HL-60 (cell line): Measurements from ENCODE around the gene LAMTOR2.

Experiments used
- DNase-seq, 2 experiments: peaks; one replicate each; pipeline ENCODE4 v3.0.0-alpha.2; 2010 to 2020; ENCODE audit warnings: low read depth in 1 of 2, low spot score in 1 of 2
- H3K27ac ChIP-seq: fragments of 250-450 bp; sonication (Bioruptor Pico); replicated peaks from 2 replicates; pipeline ENCODE4 v1.5.1; 2020; ENCODE audit warnings: mild to moderate bottlenecking, moderate library complexity
- H3K27me3 ChIP-seq: fragments of 250-450 bp; sonication (Bioruptor Pico); 2 replicates; pipeline ENCODE4 v1.5.1; 2021; ENCODE audit warnings: mild to moderate bottlenecking, moderate library complexity; ENCODE audit not compliant: insufficient read depth, poor library complexity, severe bottlenecking
- H3K4me3 ChIP-seq: replicated peaks from 2 replicates; pipeline ENCODE4 v1.5.1; 2011; ENCODE audit warnings: mild to moderate bottlenecking, control low read depth, low read length; ENCODE audit not compliant: insufficient read depth
- GABPA ChIP-seq: IDR thresholded peaks from 2 replicates; pipeline ENCODE4 v1.6.1; 2012; ENCODE audit warnings: low read depth
- POLR2AphosphoS5 ChIP-seq: IDR thresholded peaks from 2 replicates; pipeline ENCODE4 v1.6.1; 2012; ENCODE audit warnings: low read depth
- SPI1 ChIP-seq: IDR thresholded peaks from 2 replicates; pipeline ENCODE4 v1.6.1; 2012; ENCODE audit warnings: low read depth, mild to moderate bottlenecking, borderline replicate concordance
- TF ChIP-seq, protein P1 (sequence below): IDR thresholded peaks from one replicate; pipeline ENCODE4 v1.5.1; 2011; ENCODE audit warnings: low read length, control low read depth, inconsistent platforms; ENCODE audit not compliant: insufficient read depth
- TF ChIP-seq, protein P2 (sequence below): IDR thresholded peaks from 2 replicates; pipeline ENCODE4 v1.6.1; 2012; ENCODE audit warnings: low read depth; ENCODE audit not compliant: insufficient replicate concordance

Gene LAMTOR2

DNA sequence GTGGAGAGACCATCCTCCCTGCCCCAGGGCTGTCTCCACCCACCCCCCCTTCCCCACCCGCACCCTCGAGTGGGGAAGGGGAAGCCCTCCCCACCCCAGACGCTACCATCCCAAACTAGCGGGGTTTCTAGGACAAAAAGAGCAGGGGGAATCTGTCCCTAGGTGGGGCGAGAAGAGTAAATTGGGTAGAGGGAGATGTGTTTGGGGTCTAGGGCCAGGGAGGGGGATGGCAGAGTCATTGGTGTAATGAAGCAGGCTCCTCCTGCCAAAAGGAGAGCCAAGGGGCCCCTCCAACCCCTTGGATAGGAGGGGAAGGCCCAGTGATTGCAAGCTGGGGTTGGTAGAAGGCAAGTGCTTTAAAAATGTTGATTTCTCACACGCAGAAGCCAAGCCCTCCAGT, 17.7 kb downstream of the LAMTOR2 start:
- no peak for DNase-seq
- TF ChIP-seq, protein P1, sequence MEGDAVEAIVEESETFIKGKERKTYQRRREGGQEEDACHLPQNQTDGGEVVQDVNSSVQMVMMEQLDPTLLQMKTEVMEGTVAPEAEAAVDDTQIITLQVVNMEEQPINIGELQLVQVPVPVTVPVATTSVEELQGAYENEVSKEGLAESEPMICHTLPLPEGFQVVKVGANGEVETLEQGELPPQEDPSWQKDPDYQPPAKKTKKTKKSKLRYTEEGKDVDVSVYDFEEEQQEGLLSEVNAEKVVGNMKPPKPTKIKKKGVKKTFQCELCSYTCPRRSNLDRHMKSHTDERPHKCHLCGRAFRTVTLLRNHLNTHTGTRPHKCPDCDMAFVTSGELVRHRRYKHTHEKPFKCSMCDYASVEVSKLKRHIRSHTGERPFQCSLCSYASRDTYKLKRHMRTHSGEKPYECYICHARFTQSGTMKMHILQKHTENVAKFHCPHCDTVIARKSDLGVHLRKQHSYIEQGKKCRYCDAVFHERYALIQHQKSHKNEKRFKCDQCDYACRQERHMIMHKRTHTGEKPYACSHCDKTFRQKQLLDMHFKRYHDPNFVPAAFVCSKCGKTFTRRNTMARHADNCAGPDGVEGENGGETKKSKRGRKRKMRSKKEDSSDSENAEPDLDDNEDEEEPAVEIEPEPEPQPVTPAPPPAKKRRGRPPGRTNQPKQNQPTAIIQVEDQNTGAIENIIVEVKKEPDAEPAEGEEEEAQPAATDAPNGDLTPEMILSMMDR: no peak
- TF ChIP-seq POLR2AphosphoS5 (no peak), GABPA (no peak), SPI1 (no peak)
- TF ChIP-seq, protein P2, sequence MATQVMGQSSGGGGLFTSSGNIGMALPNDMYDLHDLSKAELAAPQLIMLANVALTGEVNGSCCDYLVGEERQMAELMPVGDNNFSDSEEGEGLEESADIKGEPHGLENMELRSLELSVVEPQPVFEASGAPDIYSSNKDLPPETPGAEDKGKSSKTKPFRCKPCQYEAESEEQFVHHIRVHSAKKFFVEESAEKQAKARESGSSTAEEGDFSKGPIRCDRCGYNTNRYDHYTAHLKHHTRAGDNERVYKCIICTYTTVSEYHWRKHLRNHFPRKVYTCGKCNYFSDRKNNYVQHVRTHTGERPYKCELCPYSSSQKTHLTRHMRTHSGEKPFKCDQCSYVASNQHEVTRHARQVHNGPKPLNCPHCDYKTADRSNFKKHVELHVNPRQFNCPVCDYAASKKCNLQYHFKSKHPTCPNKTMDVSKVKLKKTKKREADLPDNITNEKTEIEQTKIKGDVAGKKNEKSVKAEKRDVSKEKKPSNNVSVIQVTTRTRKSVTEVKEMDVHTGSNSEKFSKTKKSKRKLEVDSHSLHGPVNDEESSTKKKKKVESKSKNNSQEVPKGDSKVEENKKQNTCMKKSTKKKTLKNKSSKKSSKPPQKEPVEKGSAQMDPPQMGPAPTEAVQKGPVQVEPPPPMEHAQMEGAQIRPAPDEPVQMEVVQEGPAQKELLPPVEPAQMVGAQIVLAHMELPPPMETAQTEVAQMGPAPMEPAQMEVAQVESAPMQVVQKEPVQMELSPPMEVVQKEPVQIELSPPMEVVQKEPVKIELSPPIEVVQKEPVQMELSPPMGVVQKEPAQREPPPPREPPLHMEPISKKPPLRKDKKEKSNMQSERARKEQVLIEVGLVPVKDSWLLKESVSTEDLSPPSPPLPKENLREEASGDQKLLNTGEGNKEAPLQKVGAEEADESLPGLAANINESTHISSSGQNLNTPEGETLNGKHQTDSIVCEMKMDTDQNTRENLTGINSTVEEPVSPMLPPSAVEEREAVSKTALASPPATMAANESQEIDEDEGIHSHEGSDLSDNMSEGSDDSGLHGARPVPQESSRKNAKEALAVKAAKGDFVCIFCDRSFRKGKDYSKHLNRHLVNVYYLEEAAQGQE: no peak
- Histone ChIP-seq H3K4me3 (no peak overlapping the region), H3K27ac (no peak overlapping the region), H3K27me3 (no peaks in the 10 kb centered on the region)

DNA sequence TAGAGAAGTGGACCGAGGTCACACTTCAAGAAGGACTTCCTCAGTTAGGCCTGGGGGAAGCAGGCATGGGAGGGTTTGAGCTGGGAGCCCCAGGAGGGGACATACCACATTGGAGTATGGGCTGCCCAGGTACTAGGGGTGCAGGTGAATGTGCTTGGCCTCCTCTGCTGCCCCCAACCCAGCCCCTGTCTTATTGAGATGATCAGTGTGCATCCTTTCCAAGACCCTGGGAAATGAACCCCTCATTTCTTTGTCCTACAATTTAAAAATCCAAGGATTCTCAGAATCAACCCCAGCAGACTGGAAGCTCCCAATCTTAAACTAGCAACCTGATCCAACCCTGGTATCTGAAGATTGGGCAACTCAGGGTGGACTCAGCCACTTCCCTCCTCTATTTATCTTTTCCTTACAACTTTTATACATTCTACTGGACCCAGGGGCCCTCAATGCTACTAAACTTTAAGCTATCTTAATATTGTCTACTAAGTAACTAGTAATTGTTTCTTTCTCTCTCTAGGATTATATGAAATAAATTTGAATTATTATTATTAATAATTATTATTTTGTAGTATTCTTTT, 18.6 kb downstream of the LAMTOR2 start:
- no peak for DNase-seq
- Histone ChIP-seq H3K27ac (no peak overlapping the region), H3K4me3 (no peak overlapping the region), H3K27me3 (no peaks in the 10 kb centered on the region)
- TF ChIP-seq, protein P1: no peak
- no peak; the same call in 1 of the 2 replicates for TF ChIP-seq SPI1
- no peak for TF ChIP-seq POLR2AphosphoS5
- no peak for TF ChIP-seq GABPA
- TF ChIP-seq, protein P2: no peak

DNA sequence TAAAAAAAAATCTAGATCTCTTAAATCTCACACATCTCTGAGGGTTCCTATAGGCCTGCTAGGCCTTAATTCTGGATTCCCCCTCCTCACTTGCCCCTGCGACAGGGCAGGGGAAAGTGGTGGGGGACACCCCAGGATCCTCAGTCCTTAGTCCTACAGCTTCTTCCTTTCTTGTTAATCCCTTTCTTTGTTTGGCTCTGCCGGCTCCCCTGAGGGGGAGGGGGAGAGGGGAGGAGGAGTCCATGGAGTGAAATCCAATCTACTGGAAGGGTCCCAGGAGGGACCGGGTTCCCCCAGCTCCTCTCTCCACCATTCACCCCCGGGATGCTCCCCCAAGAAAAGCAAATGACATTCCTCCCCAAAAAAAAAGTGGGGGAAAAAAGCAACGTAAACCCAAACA, 19.2 kb downstream of the LAMTOR2 start:
- Histone ChIP-seq H3K4me3 (no peak overlapping the region), H3K27ac (no peak overlapping the region), H3K27me3 (no peaks in the 10 kb centered on the region)
- DNase-seq: no peak
- TF ChIP-seq SPI1: no peak
- TF ChIP-seq POLR2AphosphoS5: no peak

DNA sequence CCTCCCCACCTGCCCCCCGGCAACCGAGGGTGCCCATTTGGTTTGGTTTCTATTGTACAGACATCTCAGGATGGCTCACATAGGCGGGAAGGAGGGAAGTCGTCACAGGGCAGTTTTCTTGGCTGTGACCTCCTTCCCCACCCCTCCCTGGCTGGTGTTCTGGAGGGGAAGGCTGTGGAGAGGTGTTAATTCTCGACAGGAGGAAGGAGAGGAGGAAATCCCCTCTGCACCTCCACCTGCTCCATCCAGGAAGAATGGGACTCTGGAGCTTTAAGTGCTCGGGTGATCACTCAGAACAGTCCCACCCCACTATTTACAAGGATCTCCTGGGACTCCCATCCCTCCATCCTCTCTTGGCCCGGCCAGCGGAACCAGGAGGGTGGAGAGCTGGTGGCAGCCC, 20.1 kb downstream of the LAMTOR2 start:
- DNase-seq: no peak
- no peaks in the 10 kb centered on the region for H3K27me3 ChIP-seq
- no peak for TF ChIP-seq GABPA
- TF ChIP-seq POLR2AphosphoS5: no peak
- no peak overlapping the region for H3K27ac ChIP-seq
- H3K4me3 ChIP-seq: no peak overlapping the region

DNA sequence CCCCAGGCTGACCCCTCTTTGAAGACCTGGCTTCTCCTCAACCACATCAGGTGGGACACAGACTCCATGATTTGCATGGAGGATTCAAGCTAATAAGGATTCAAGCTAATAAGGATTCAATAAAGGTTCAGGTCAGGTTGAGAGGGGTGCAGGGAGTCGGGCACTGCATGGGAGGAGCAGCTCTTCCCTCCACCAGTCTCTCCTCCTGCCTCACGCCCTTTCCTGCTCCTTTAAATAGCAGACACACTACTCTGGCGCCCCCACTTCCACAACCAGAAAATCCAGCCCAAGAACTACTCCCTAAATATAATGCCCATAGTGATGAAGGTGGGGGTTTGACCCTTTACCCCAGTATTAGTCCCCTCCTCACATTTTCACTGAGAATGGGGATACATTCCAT, 20.6 kb downstream of the LAMTOR2 start:
- TF ChIP-seq, protein P2: no peak
- no peak for TF ChIP-seq SPI1
- no peak for TF ChIP-seq POLR2AphosphoS5
- no peak for TF ChIP-seq GABPA
- TF ChIP-seq, protein P1: no peak
- no peaks in the 10 kb centered on the region for H3K27me3 ChIP-seq
- DNase-seq: no peak
- H3K27ac ChIP-seq: no peak overlapping the region
- no peak overlapping the region for H3K4me3 ChIP-seq
